Fibroblast of mammary gland (primary cell): ENCODE measurements around the gene CCDC81.
"Not testable (repeated sequence)": the region's sequence is repeated elsewhere in the genome, so short reads cannot be mapped to it uniquely, and the experiment has no call there.

ENCODE experiments used
- DNase-seq: peaks from one replicate; pipeline ENCODE4 v3.0.0-alpha.2; 2010; ENCODE audit warnings: low read depth
- H3K4me3 ChIP-seq: 2 replicates; pipeline ENCODE4 v1.5.1; 2011; ENCODE audit warnings: low read depth, mild to moderate bottlenecking, low read length, moderate library complexity; ENCODE audit not compliant: control insufficient read depth
- TF ChIP-seq, protein P1 (sequence below): conservative IDR thresholded peaks from 2 replicates; pipeline ENCODE4 v1.5.1; 2011; ENCODE audit warnings: low read depth, low read length, inconsistent platforms; ENCODE audit not compliant: control insufficient read depth, insufficient read depth

The CCDC81 gene

DNA sequence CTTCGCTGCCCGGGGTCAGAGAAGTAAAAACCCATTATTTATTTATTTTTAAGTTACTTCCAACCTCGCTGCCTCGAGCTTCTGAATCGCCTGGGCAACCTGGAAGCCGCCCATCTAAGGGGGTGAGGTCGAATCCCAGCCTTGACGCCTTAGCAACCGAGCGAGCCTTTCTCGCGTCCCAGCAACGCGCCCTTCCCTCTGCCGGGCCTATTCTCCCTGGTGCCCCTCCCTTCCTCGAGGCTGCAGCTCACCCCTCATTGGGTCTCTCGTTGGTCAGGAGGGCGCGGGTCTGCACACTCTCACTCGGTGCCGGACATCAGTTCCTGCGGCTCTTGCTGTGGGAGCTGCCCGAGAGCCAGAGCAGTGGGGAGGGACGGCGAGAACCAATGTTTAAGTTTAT, at the start of gene CCDC81:
Gene CCDC81, plus strand, starts transcription at position 302 of the 400 bp plus-strand sequence. CDS start 277 bp downstream, outside the sequence.
- peak within 1 kb of the TSS; percentile 24 for H3K4me3 ChIP-seq
- TF ChIP-seq, protein P1, sequence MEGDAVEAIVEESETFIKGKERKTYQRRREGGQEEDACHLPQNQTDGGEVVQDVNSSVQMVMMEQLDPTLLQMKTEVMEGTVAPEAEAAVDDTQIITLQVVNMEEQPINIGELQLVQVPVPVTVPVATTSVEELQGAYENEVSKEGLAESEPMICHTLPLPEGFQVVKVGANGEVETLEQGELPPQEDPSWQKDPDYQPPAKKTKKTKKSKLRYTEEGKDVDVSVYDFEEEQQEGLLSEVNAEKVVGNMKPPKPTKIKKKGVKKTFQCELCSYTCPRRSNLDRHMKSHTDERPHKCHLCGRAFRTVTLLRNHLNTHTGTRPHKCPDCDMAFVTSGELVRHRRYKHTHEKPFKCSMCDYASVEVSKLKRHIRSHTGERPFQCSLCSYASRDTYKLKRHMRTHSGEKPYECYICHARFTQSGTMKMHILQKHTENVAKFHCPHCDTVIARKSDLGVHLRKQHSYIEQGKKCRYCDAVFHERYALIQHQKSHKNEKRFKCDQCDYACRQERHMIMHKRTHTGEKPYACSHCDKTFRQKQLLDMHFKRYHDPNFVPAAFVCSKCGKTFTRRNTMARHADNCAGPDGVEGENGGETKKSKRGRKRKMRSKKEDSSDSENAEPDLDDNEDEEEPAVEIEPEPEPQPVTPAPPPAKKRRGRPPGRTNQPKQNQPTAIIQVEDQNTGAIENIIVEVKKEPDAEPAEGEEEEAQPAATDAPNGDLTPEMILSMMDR, result no peak
- DNase-seq, result no peak

DNA sequence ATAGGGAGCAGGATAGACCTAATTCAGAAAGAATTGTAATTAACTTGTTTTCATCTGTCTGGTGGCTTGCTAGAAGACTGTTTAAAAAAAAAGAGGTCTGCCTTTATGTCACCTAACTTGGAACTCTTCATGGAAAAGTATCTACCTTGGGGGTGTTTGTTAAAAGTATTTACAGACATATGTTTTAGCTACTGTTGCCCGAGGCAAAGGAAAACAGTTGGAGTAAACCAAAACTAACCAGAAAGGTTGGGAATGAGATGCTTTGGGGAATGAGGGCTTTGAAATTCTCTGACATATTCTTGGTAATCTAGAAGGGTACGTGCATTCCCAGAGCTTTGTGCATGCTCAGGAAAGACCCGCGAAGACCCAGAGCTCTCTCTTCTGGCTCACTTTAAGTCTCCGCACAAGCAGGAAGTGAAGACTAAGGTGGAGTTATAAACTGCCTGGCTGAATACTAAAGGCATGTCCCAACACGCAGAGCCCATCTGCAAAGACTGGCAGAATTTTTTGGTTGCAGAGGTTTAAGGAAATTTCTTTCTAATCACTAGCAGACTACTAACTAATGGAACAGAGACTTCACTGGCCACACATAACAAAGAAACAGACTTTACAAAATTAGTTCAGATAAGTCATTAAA, 39.4 kb upstream of the CCDC81 start:
- TF ChIP-seq, protein P1, result no peak

DNA sequence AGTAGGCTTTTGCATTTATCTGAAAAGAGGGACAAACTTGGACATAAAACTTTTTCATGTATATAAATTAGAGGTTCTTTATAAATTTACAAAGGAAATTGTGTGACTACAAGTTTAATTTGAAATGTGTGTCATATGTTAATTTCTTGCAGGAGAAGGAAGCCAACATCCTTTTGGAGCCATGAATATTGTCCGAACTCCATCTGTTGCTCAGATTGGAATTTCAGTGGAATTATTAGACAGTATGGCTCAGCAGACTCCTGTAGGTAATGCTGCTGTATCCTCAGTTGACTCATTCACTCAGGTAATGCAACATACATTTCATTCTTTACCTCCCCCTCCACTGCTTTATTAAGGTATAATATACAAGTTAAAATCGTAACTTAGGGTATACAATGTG, 37.5 kb upstream of the CCDC81 start:
- no peak overlapping the region for H3K4me3 ChIP-seq
- no peak for DNase-seq
- TF ChIP-seq, protein P1, result no peak

More for the DNA sequence above, 39.4 kb upstream of the CCDC81 start:
- no peak overlapping the region for H3K4me3 ChIP-seq
- DNase-seq, result no peak

DNA sequence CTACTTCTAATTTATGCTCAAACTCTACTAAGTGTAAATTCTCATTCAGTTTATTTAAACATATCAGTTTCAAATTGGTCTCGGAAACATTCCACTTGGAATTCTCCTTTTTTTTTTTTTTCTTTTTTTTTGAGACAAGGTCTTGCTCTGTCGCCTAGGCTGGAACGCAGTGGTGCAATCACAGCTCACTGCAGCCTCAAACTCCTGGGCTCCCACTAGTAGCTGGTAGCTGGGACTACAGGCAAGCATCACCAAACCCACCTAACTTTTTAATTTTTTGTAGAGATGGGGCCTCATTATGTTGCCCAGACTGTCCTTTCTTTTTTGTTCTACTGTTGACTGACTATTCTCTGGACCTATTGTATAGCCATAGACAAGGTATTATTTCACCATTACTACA, 33.3 kb upstream of the CCDC81 start:
- no peak overlapping the region for H3K4me3 ChIP-seq
- no peak for DNase-seq
- TF ChIP-seq, protein P1, result no peak

DNA sequence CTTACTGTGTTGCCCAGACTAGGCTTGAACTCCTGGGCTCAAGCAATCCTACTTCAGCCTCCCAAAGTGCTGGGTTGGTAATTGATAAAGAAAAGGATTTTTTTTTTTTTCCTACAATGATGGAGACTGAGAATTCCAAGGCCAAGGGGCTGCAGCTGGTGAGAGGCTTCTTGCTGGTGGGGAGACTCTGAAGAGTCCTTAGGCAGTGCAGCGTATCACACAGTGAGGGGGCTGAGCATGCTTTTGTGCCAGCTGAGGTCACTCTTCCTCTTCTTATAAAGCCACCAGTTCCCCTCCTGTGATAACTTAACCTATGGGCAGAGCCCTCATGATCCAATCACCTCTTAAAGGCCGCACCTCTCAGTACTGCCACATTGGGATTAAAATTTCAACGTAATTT, 28.2 kb upstream of the CCDC81 start:
- H3K4me3 ChIP-seq, result no peak overlapping the region
- DNase-seq, result no peak
- TF ChIP-seq, protein P1, result no peak

DNA sequence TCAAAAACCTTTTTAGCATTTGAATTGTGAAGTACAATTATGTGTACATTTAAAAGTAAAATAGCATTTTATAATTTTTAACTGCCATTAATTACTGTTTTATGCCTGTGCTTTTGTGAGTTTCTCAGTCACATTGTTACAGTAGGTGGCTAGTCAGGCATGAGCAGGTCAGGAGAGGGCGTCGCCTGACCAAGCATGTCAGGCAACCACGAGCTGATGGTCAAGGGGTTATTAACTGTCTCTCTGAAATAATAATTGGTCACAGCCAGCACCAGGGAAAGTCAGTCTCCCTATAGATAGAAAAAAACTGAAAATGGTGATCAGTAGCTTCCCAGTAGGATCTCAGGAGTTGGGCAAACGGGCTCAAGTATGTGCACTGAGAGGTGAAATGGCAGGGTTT, 19.4 kb upstream of the CCDC81 start:
- no peak for DNase-seq
- TF ChIP-seq, protein P1, result no peak
- H3K4me3 ChIP-seq, result no peak overlapping the region

DNA sequence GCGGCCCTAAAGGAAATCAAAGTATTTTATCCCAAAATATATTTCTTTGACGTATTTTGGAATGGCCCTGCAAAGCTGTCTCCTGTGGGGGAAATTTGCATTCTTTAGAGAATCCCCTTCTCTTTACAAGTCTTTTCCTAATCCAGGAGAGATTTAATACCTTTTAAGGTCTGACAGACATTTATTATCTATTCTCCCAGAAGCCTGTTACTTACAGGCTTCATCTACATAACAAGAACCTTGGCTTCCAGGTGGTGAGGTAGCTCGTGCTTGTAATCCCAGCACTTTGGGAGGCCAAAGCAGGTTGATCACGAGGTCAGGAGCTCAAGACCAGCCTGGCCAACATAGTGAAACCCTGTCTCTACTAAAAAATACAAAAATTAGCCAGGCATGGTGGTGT, 17.3 kb upstream of the CCDC81 start:
- H3K4me3 ChIP-seq, DNase-seq: not testable (repeated sequence)
